Central memory CD8-positive, alpha-beta T cell (primary cell): ENCODE results near the gene ADAM19.

ENCODE experiments used
- ATAC-seq: fragments of 150-1000 bp; cut with Tn5 transposase; replicated peaks from 2 replicates; pipeline ENCODE4 v1.10.0; 2022; ENCODE audit warnings: mild to moderate bottlenecking, moderate FRiP score, moderate number of reproducible peaks; ENCODE audit not compliant: poor library complexity, severe bottlenecking; ENCODE audit errors: extremely low read depth
- DNase-seq, 2 donors: peaks; one replicate each; pipeline ENCODE4 v3.0.0; 2021; ENCODE audit warnings: low spot score in 2 of 2
- H3K27ac Mint-ChIP-seq: one replicate; pipeline ENCODE4 v1.8.0; 2022; ENCODE audit warnings: low read depth, mild to moderate bottlenecking, moderate library complexity, mixed read lengths
- H3K27me3 Mint-ChIP-seq: one replicate; pipeline ENCODE4 v1.8.0; 2022; ENCODE audit warnings: mixed read lengths
- H3K36me3 Mint-ChIP-seq: one replicate; pipeline ENCODE4 v1.8.0; 2022; ENCODE audit warnings: mild to moderate bottlenecking, moderate library complexity, mixed read lengths; ENCODE audit not compliant: insufficient read depth
- H3K4me1 Mint-ChIP-seq: one replicate; pipeline ENCODE4 v1.8.0; 2022; ENCODE audit warnings: mixed read lengths
- H3K4me3 Mint-ChIP-seq: one replicate; pipeline ENCODE4 v1.8.0; 2022; ENCODE audit warnings: mild to moderate bottlenecking, moderate library complexity, mixed read lengths
- H3K9me3 Mint-ChIP-seq: one replicate; pipeline ENCODE4 v1.8.0; 2022; ENCODE audit warnings: mixed read lengths

ADAM19 gene

GRCh38 chr5:157542282-157543000 lies 33.1 kb downstream of the ADAM19 start:
- no peaks in the 10 kb centered on the region for H3K9me3 Mint-ChIP-seq
- DNase-seq (no peak), ATAC-seq (no peak)
- peaks cover 3% of the 10 kb centered on the region for H3K36me3 Mint-ChIP-seq
- H3K27ac Mint-ChIP-seq, result peak overlapping the region; percentile 86
- no peak overlapping the region for H3K4me3 Mint-ChIP-seq
- no peaks in the 10 kb centered on the region for H3K27me3 Mint-ChIP-seq
- H3K4me1 Mint-ChIP-seq, result peaks cover 56% of the 10 kb centered on the region

GRCh38 chr5:157541447-157542118 lies 34.0 kb downstream of the ADAM19 start:
- peaks cover 54% of the 10 kb centered on the region for H3K4me1 Mint-ChIP-seq
- no peaks in the 10 kb centered on the region for H3K27me3 Mint-ChIP-seq
- no peaks in the 10 kb centered on the region for H3K9me3 Mint-ChIP-seq
- H3K4me3 Mint-ChIP-seq, result peak overlapping the region; percentile 63
- H3K36me3 Mint-ChIP-seq, result peaks cover 4% of the 10 kb centered on the region
- ATAC-seq, result peak; percentile 3
- peak overlapping the region; percentile 86 for H3K27ac Mint-ChIP-seq
- no peak for DNase-seq

- Mint-ChIP-seq H3K4me1 (peaks cover 47% of the 10 kb centered on the region), H3K27me3 (no peaks in the 10 kb centered on the region), H3K27ac (peak overlapping the region; percentile 86), H3K9me3 (no peaks in the 10 kb centered on the region), H3K36me3 (peaks cover 7% of the 10 kb centered on the region), H3K4me3 (peak overlapping the region; percentile 63)
- DNase-seq (peak in 1 of 2 donors; percentile 13), ATAC-seq (peak; percentile 65)
Measured at GRCh38 chr5:157540707-157541446, 34.7 kb downstream of the ADAM19 start.

GRCh38 chr5:157540124-157540523 lies 35.5 kb downstream of the ADAM19 start:
- peaks cover 7% of the 10 kb centered on the region for H3K36me3 Mint-ChIP-seq
- peak overlapping the region; percentile 63 for H3K4me3 Mint-ChIP-seq
- ATAC-seq (peak; percentile 42), DNase-seq (no peak)
- H3K4me1 Mint-ChIP-seq, result peaks cover 39% of the 10 kb centered on the region
- H3K27ac Mint-ChIP-seq, result peak overlapping the region; percentile 86
- no peaks in the 10 kb centered on the region for H3K27me3 Mint-ChIP-seq
- no peaks in the 10 kb centered on the region for H3K9me3 Mint-ChIP-seq

- Mint-ChIP-seq H3K27me3 (no peaks in the 10 kb centered on the region), H3K36me3 (peaks cover 8% of the 10 kb centered on the region), H3K4me3 (peak overlapping the region; percentile 63), H3K4me1 (peaks cover 34% of the 10 kb centered on the region), H3K9me3 (no peaks in the 10 kb centered on the region), H3K27ac (peak overlapping the region; percentile 86)
- DNase-seq, result no peak
- no peak for ATAC-seq
Measured at GRCh38 chr5:157539503-157540022, 36.0 kb downstream of the ADAM19 start.

- no peaks in the 10 kb centered on the region for H3K9me3 Mint-ChIP-seq
- peak overlapping the region; percentile 69 for H3K27ac Mint-ChIP-seq
- H3K4me1 Mint-ChIP-seq, result peaks cover 27% of the 10 kb centered on the region
- no peak for DNase-seq
- H3K4me3 Mint-ChIP-seq, result peak overlapping the region; percentile 9
- peaks cover 8% of the 10 kb centered on the region for H3K36me3 Mint-ChIP-seq
- H3K27me3 Mint-ChIP-seq, result no peaks in the 10 kb centered on the region
- no peak for ATAC-seq
Measured at GRCh38 chr5:157538311-157538710, 37.3 kb downstream of the ADAM19 start.

- H3K27me3 Mint-ChIP-seq, result peaks cover 5% of the 10 kb centered on the region
- H3K36me3 Mint-ChIP-seq, result peaks cover 9% of the 10 kb centered on the region
- no peak overlapping the region for H3K4me3 Mint-ChIP-seq
- H3K4me1 Mint-ChIP-seq, result peaks cover 3% of the 10 kb centered on the region
- H3K9me3 Mint-ChIP-seq, result no peaks in the 10 kb centered on the region
- ATAC-seq, result no peak
- no peak overlapping the region for H3K27ac Mint-ChIP-seq
- DNase-seq, result no peak
Measured at GRCh38 chr5:157535042-157535865, 40.3 kb downstream of the ADAM19 start.

- H3K4me3 Mint-ChIP-seq, result no peak overlapping the region
- no peak overlapping the region for H3K27ac Mint-ChIP-seq
- DNase-seq (no peak), ATAC-seq (no peak)
- H3K36me3 Mint-ChIP-seq, result peaks cover 15% of the 10 kb centered on the region
- H3K27me3 Mint-ChIP-seq, result peaks cover 10% of the 10 kb centered on the region
- H3K4me1 Mint-ChIP-seq, result peaks cover 6% of the 10 kb centered on the region
- H3K9me3 Mint-ChIP-seq, result no peaks in the 10 kb centered on the region
Measured at GRCh38 chr5:157533011-157533481, 42.5 kb downstream of the ADAM19 start.

- peaks cover 13% of the 10 kb centered on the region for H3K36me3 Mint-ChIP-seq
- ATAC-seq (no peak), DNase-seq (no peak)
- no peak overlapping the region for H3K27ac Mint-ChIP-seq
- H3K4me3 Mint-ChIP-seq, result no peak overlapping the region
- H3K27me3 Mint-ChIP-seq, result peaks cover 10% of the 10 kb centered on the region
- H3K9me3 Mint-ChIP-seq, result no peaks in the 10 kb centered on the region
- peaks cover 6% of the 10 kb centered on the region for H3K4me1 Mint-ChIP-seq
Measured at GRCh38 chr5:157532022-157532421, 43.6 kb downstream of the ADAM19 start.

- Mint-ChIP-seq H3K36me3 (peaks cover 11% of the 10 kb centered on the region), H3K27me3 (peaks cover 10% of the 10 kb centered on the region), H3K4me3 (no peak overlapping the region), H3K9me3 (no peaks in the 10 kb centered on the region), H3K4me1 (peaks cover 6% of the 10 kb centered on the region), H3K27ac (no peak overlapping the region)
- ATAC-seq (no peak), DNase-seq (no peak)
Measured at GRCh38 chr5:157530226-157530972, 45.2 kb downstream of the ADAM19 start.

- H3K4me1 Mint-ChIP-seq, result peaks cover 6% of the 10 kb centered on the region
- no peak overlapping the region for H3K27ac Mint-ChIP-seq
- DNase-seq (no peak), ATAC-seq (no peak)
- H3K36me3 Mint-ChIP-seq, result peaks cover 10% of the 10 kb centered on the region
- H3K4me3 Mint-ChIP-seq, result no peak overlapping the region
- H3K9me3 Mint-ChIP-seq, result no peaks in the 10 kb centered on the region
- H3K27me3 Mint-ChIP-seq, result peaks cover 10% of the 10 kb centered on the region
Measured at GRCh38 chr5:157529002-157529401, 46.6 kb downstream of the ADAM19 start.
